ENCODE results near the gene TCF20.

The TCF20 gene

DNA sequence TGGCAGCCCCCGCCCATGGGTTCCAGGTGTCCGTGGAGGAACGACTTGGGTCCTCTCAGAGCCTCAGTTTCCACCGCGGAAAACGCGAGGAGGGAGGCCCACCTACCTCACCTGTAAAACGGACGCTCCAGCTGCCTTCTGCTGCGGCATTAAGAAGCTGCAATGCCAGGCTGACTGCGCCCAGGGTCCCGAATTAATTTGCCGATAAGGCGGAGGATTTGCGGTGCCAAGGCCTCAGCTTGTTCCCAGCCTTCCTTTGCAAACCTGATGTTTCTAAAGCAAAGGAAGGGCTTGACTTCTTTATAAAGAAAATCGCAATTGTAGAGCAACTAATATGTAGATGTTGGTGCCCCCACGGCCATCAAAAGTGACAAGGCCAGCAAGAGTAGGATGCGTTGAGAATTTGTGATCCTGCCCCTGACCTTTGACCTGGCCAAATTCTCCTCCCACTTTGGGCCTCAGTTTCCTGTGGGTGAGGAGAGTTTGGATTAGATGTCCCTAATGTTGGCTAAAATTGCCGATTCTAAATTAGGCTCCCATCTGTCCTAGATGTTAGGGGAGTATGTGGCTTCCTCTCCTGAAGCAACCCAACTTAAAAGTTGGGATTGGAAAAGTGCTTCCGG is 849 bp upstream of the TCF20 start:
- peak overlapping the region; percentile 61; the same call in 1 of the 2 replicates for H3K27ac ChIP-seq (replicated peaks)
- no peak overlapping the region for H3K4me3 ChIP-seq (replicated peaks; ENCODE audit: insufficient read depth, low read length)
- no peak for TF ChIP-seq POLR2AphosphoS5 (IDR thresholded peaks at IDR 0.05; ENCODE audit: low read depth)
- no peak for DNase-seq (ENCODE audit: low read depth in 1 of 2, low spot score in 1 of 2)
- no peaks in the 10 kb centered on the region for H3K27me3 ChIP-seq (ENCODE audit: insufficient read depth, poor library complexity, severe bottlenecking)

DNA sequence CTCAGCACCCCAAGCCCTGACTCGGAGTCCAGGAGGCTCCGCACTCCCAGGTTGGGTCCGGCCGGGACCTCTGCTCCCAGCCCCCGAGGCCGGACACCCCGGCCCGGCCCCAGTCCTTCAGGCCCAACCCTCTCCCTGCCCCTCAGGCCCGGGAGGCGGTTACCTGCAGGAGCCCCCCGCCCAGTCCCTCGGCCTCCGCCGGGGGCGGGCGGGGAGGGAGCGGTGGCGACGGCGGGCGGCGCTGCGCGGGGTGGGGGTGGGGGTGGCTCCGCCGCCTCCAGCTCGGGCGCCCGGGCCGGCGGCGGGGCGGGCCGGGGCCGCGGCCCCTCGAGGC is 310 bp downstream of the TCF20 start:
- no peaks in the 10 kb centered on the region for H3K27me3 ChIP-seq (ENCODE audit: insufficient read depth, poor library complexity, severe bottlenecking)
- peak overlapping the region; percentile 98 for H3K4me3 ChIP-seq (replicated peaks; ENCODE audit: insufficient read depth, low read length)
- TF ChIP-seq SPI1 (IDR thresholded peaks at IDR 0.05; ENCODE audit: borderline replicate concordance, low read depth) (no peak), POLR2AphosphoS5 (IDR thresholded peaks at IDR 0.05; ENCODE audit: low read depth) (no peak), GABPA (IDR thresholded peaks at IDR 0.05; ENCODE audit: low read depth) (no peak)
- TF ChIP-seq, protein P1, sequence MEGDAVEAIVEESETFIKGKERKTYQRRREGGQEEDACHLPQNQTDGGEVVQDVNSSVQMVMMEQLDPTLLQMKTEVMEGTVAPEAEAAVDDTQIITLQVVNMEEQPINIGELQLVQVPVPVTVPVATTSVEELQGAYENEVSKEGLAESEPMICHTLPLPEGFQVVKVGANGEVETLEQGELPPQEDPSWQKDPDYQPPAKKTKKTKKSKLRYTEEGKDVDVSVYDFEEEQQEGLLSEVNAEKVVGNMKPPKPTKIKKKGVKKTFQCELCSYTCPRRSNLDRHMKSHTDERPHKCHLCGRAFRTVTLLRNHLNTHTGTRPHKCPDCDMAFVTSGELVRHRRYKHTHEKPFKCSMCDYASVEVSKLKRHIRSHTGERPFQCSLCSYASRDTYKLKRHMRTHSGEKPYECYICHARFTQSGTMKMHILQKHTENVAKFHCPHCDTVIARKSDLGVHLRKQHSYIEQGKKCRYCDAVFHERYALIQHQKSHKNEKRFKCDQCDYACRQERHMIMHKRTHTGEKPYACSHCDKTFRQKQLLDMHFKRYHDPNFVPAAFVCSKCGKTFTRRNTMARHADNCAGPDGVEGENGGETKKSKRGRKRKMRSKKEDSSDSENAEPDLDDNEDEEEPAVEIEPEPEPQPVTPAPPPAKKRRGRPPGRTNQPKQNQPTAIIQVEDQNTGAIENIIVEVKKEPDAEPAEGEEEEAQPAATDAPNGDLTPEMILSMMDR (IDR thresholded peaks at IDR 0.05; ENCODE audit: insufficient read depth, low read length), result no peak
- TF ChIP-seq, protein P2, sequence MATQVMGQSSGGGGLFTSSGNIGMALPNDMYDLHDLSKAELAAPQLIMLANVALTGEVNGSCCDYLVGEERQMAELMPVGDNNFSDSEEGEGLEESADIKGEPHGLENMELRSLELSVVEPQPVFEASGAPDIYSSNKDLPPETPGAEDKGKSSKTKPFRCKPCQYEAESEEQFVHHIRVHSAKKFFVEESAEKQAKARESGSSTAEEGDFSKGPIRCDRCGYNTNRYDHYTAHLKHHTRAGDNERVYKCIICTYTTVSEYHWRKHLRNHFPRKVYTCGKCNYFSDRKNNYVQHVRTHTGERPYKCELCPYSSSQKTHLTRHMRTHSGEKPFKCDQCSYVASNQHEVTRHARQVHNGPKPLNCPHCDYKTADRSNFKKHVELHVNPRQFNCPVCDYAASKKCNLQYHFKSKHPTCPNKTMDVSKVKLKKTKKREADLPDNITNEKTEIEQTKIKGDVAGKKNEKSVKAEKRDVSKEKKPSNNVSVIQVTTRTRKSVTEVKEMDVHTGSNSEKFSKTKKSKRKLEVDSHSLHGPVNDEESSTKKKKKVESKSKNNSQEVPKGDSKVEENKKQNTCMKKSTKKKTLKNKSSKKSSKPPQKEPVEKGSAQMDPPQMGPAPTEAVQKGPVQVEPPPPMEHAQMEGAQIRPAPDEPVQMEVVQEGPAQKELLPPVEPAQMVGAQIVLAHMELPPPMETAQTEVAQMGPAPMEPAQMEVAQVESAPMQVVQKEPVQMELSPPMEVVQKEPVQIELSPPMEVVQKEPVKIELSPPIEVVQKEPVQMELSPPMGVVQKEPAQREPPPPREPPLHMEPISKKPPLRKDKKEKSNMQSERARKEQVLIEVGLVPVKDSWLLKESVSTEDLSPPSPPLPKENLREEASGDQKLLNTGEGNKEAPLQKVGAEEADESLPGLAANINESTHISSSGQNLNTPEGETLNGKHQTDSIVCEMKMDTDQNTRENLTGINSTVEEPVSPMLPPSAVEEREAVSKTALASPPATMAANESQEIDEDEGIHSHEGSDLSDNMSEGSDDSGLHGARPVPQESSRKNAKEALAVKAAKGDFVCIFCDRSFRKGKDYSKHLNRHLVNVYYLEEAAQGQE (IDR thresholded peaks at IDR 0.05; ENCODE audit: insufficient replicate concordance, low read depth), result no peak
- DNase-seq (ENCODE audit: low read depth in 1 of 2, low spot score in 1 of 2), result peak in 1 of 2 experiments; percentile 25
- peak overlapping the region; percentile 89 for H3K27ac ChIP-seq (replicated peaks)

DNA sequence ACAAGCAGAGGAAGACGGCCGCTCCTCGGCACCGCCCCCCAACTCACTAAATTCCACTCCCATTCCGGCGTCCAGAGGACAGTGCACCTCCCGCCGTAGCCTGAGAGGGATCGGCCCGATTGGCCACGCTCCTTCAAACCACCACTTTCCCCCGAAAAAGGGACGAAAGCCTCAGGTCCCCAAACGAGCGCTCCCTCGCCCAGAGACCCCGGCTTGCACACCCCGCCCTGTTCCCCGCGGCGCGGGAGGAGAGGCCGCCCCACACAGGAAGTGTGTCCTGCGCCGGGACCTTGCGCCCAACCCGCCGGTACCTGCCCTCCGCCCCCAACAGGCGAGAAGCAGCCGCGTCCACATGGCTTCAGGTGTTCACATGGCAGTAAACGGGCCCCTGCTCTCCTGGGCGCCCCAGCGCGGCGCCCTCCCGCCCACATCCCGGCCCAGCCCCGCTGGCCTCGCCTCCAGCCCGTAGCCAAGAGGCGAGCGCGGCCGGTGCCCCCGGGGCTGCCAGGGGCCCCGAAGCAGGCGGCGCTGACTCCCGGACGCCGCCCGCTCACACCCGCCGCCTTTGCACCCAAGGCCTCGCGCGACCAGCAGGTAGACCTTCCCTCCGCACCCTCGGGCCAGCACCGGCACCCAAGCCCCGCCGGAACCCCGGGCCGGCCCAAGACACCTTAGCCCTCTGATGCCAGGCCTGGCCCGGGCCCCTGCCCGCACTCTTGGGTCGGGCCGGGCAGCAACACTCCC is 849 bp downstream of the TCF20 start:
- TF ChIP-seq, protein P2 (IDR thresholded peaks at IDR 0.05; ENCODE audit: insufficient replicate concordance, low read depth), result no peak
- TF ChIP-seq GABPA (IDR thresholded peaks at IDR 0.05; ENCODE audit: low read depth) (no peak), SPI1 (IDR thresholded peaks at IDR 0.05; ENCODE audit: borderline replicate concordance, low read depth) (no peak), POLR2AphosphoS5 (IDR thresholded peaks at IDR 0.05; ENCODE audit: low read depth) (no peak)
- TF ChIP-seq, protein P1 (IDR thresholded peaks at IDR 0.05; ENCODE audit: insufficient read depth, low read length), result no peak
- DNase-seq (ENCODE audit: low read depth in 1 of 2, low spot score in 1 of 2), result peak; percentile 51 to 59
- Histone ChIP-seq H3K27ac (replicated peaks) (peak overlapping the region; percentile 89), H3K27me3 (ENCODE audit: insufficient read depth, poor library complexity, severe bottlenecking) (no peaks in the 10 kb centered on the region), H3K4me3 (replicated peaks; ENCODE audit: insufficient read depth, low read length) (peak overlapping the region; percentile 98)

DNA sequence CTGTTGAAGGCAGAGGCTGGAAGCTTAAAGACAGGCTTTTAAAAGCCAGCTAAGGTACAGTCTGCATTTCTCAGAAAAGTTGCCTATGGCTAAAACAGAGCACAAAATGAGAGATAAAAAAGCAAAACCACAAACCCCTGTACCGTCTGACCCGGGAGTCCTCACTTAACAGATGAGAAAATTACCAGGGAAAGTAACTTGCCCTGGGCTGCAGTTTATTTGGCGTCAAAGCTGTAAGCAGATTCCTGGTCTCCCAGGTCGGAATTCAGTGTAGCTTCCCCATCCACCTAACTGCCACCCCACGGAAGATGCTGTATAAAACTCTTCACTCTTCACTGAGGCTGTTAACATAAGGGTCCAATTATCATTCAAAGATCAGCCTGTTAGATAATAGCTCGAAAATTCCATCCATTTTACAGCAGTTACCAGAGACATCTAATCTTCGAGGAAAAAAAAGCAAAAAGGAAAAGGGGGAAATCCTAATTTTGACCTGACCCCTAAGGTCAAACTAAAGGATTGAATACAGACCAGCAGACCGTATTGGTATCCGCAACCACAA is 1.5 kb downstream of the TCF20 start:
- H3K4me3 ChIP-seq (replicated peaks; ENCODE audit: insufficient read depth, low read length), result peak overlapping the region; percentile 98
- no peak for TF ChIP-seq SPI1 (IDR thresholded peaks at IDR 0.05; ENCODE audit: borderline replicate concordance, low read depth)
- TF ChIP-seq, protein P1 (IDR thresholded peaks at IDR 0.05; ENCODE audit: insufficient read depth, low read length), result no peak
- no peak for TF ChIP-seq GABPA (IDR thresholded peaks at IDR 0.05; ENCODE audit: low read depth)
- no peak for TF ChIP-seq POLR2AphosphoS5 (IDR thresholded peaks at IDR 0.05; ENCODE audit: low read depth)
- TF ChIP-seq, protein P2 (IDR thresholded peaks at IDR 0.05; ENCODE audit: insufficient replicate concordance, low read depth), result no peak
- peak overlapping the region; percentile 89 for H3K27ac ChIP-seq (replicated peaks)
- H3K27me3 ChIP-seq (ENCODE audit: insufficient read depth, poor library complexity, severe bottlenecking), result no peaks in the 10 kb centered on the region
- no peak for DNase-seq (ENCODE audit: low read depth in 1 of 2, low spot score in 1 of 2)
